ENCODE results near the gene MKX. TPM values are rescaled to one million over a fixed set of nuclear protein-coding genes. Genes with fewer than 3 reads are reported as not detected.

Gene MKX
- total and polyA plus RNA-seq, 2 experiments from 2014 or later, result 36.2 to 44.1 TPM

- H3K4me2 ChIP-seq (ENCODE audit: unreplicated experiment), result no peak overlapping the region
- peak overlapping the region; percentile 56; the same call in 1 of the 2 replicates for H2AFZ ChIP-seq
- H3K27ac ChIP-seq, result no peak overlapping the region
- no peaks in the 10 kb centered on the region for H3K9me2 ChIP-seq (ENCODE audit: insufficient read depth)
- WGBS, 2 experiments (ENCODE audit: low coverage in 1 of 2, low lambda C conversion rate in 2 of 2, missing lambda C conversion rate in 2 of 2), result 83 to 86% methylated on average over 3 of the region's 3 CpGs
- H3K9ac ChIP-seq, result no peak overlapping the region
- no peaks in the 10 kb centered on the region for H3K9me3 ChIP-seq (ENCODE audit: low read depth)
- TF ChIP-seq EZH2 (IDR thresholded peaks at IDR 0.05; ENCODE audit: insufficient read depth, poor library complexity, severe bottlenecking), result no peak
- no peak for TF ChIP-seq EZH2phosphoT487 (IDR thresholded peaks at IDR 0.05; ENCODE audit: insufficient read depth, low read depth)
- H3F3A ChIP-seq (ENCODE audit: insufficient read depth), result no peaks in the 10 kb centered on the region
- in situ Hi-C loops (cut with MboI), result no loop called here
- no peaks in the 10 kb centered on the region for H3K27me3 ChIP-seq (replicated peaks; ENCODE audit: insufficient read depth)
- DNase-seq, result no peak
- no peaks in the 10 kb centered on the region for H3K79me2 ChIP-seq (ENCODE audit: insufficient read depth)
- H4K20me1 ChIP-seq (ENCODE audit: insufficient read depth), result no peaks in the 10 kb centered on the region
- no peaks in the 10 kb centered on the region for H3K4me1 ChIP-seq (ENCODE audit: insufficient read depth)
- H3K4me3 ChIP-seq, result no peak overlapping the region
- H3K36me3 ChIP-seq (ENCODE audit: low read depth), result no peaks in the 10 kb centered on the region
These were observed 107.4 kb downstream of the MKX start for GRCh38 chr10:27638071-27638750.

GRCh38 chr10:27637601-27638000, 108.0 kb downstream of the MKX start:
- Histone ChIP-seq H3K9me2 (ENCODE audit: insufficient read depth) (no peaks in the 10 kb centered on the region), H3F3A (ENCODE audit: insufficient read depth) (no peaks in the 10 kb centered on the region), H3K27me3 (replicated peaks; ENCODE audit: insufficient read depth) (no peaks in the 10 kb centered on the region), H3K4me1 (ENCODE audit: insufficient read depth) (no peaks in the 10 kb centered on the region), H4K20me1 (ENCODE audit: insufficient read depth) (no peaks in the 10 kb centered on the region), H3K27ac (no peak overlapping the region), H3K79me2 (ENCODE audit: insufficient read depth) (no peaks in the 10 kb centered on the region), H3K9me3 (ENCODE audit: low read depth) (no peaks in the 10 kb centered on the region), H3K4me3 (no peak overlapping the region), H3K36me3 (ENCODE audit: low read depth) (no peaks in the 10 kb centered on the region), H3K4me2 (ENCODE audit: unreplicated experiment) (no peak overlapping the region), H2AFZ (peak overlapping the region; percentile 56; the same call in 1 of the 2 replicates), H3K9ac (no peak overlapping the region)
- no peak for TF ChIP-seq EZH2 (IDR thresholded peaks at IDR 0.05; ENCODE audit: insufficient read depth, poor library complexity, severe bottlenecking)
- TF ChIP-seq EZH2phosphoT487 (IDR thresholded peaks at IDR 0.05; ENCODE audit: insufficient read depth, low read depth), result no peak
- in situ Hi-C loops (cut with MboI), result no loop called here
- WGBS, 2 experiments (ENCODE audit: low coverage in 1 of 2, low lambda C conversion rate in 2 of 2, missing lambda C conversion rate in 2 of 2), result 28 to 37% methylated on average over 2 of the region's 2 CpGs
- no peak for DNase-seq

- no peaks in the 10 kb centered on the region for H4K20me1 ChIP-seq (ENCODE audit: insufficient read depth)
- H2AFZ ChIP-seq, result no peak overlapping the region
- WGBS, 2 experiments (ENCODE audit: low coverage in 1 of 2, low lambda C conversion rate in 2 of 2, missing lambda C conversion rate in 2 of 2), result 88 to 96% methylated on average over 1 of the region's 1 CpG
- H3K36me3 ChIP-seq (ENCODE audit: low read depth), result no peaks in the 10 kb centered on the region
- TF ChIP-seq EZH2 (IDR thresholded peaks at IDR 0.05; ENCODE audit: insufficient read depth, poor library complexity, severe bottlenecking) (no peak), EZH2phosphoT487 (IDR thresholded peaks at IDR 0.05; ENCODE audit: insufficient read depth, low read depth) (no peak)
- H3K4me3 ChIP-seq, result no peak overlapping the region
- no peaks in the 10 kb centered on the region for H3K4me1 ChIP-seq (ENCODE audit: insufficient read depth)
- H3K27me3 ChIP-seq (replicated peaks; ENCODE audit: insufficient read depth), result no peaks in the 10 kb centered on the region
- no peak overlapping the region for H3K4me2 ChIP-seq (ENCODE audit: unreplicated experiment)
- H3K9me3 ChIP-seq (ENCODE audit: low read depth), result no peaks in the 10 kb centered on the region
- H3K79me2 ChIP-seq (ENCODE audit: insufficient read depth), result no peaks in the 10 kb centered on the region
- no peak overlapping the region for H3K27ac ChIP-seq
- no peaks in the 10 kb centered on the region for H3F3A ChIP-seq (ENCODE audit: insufficient read depth)
- no peak for DNase-seq
- no peak overlapping the region for H3K9ac ChIP-seq
- in situ Hi-C loops (cut with MboI), result no loop called here
- no peaks in the 10 kb centered on the region for H3K9me2 ChIP-seq (ENCODE audit: insufficient read depth)
These were observed 108.8 kb downstream of the MKX start for GRCh38 chr10:27636816-27637215.

GRCh38 chr10:27635699-27636270, 109.8 kb downstream of the MKX start:
- no peak for DNase-seq
- no peaks in the 10 kb centered on the region for H3F3A ChIP-seq (ENCODE audit: insufficient read depth)
- H3K79me2 ChIP-seq (ENCODE audit: insufficient read depth), result no peaks in the 10 kb centered on the region
- H3K4me1 ChIP-seq (ENCODE audit: insufficient read depth), result no peaks in the 10 kb centered on the region
- TF ChIP-seq EZH2phosphoT487 (IDR thresholded peaks at IDR 0.05; ENCODE audit: insufficient read depth, low read depth) (no peak), EZH2 (IDR thresholded peaks at IDR 0.05; ENCODE audit: insufficient read depth, poor library complexity, severe bottlenecking) (no peak)
- H3K27me3 ChIP-seq (replicated peaks; ENCODE audit: insufficient read depth), result no peaks in the 10 kb centered on the region
- no peak overlapping the region for H3K4me2 ChIP-seq (ENCODE audit: unreplicated experiment)
- H3K9me3 ChIP-seq (ENCODE audit: low read depth), result no peaks in the 10 kb centered on the region
- 85 to 86% methylated on average over 2 of the region's 2 CpGs for WGBS, 2 experiments (ENCODE audit: low coverage in 1 of 2, low lambda C conversion rate in 2 of 2, missing lambda C conversion rate in 2 of 2)
- H3K4me3 ChIP-seq, result no peak overlapping the region
- H3K9me2 ChIP-seq (ENCODE audit: insufficient read depth), result no peaks in the 10 kb centered on the region
- H3K36me3 ChIP-seq (ENCODE audit: low read depth), result no peaks in the 10 kb centered on the region
- H2AFZ ChIP-seq, result no peak overlapping the region
- H3K27ac ChIP-seq, result no peak overlapping the region
- H4K20me1 ChIP-seq (ENCODE audit: insufficient read depth), result no peaks in the 10 kb centered on the region
- in situ Hi-C loops (cut with MboI), result no loop called here
- no peak overlapping the region for H3K9ac ChIP-seq
